Stimulated activated CD4-positive, alpha-beta T cell treated with anti-CD3 and anti-CD28 coated beads, Interleukin-4, amount 100 ng/mL, for 48 hours (primary cell): Measurements from ENCODE around the gene TFB1M.
"Not testable (repeated sequence)": the region's sequence is repeated elsewhere in the genome, so short reads cannot be mapped to it uniquely, and the experiment has no call there.

Source experiments
- DNase-seq, 2 donors: peaks; one replicate each; pipeline ENCODE4 v3.0.0-alpha.2; 2020; ENCODE audit warnings: low read depth in 2 of 2

The TFB1M gene

GRCh38 chr6:155329460-155330132 is 15.3 kb upstream of the TFB1M start:
- DNase-seq: no peak

- no peak for DNase-seq
Measured at GRCh38 chr6:155328539-155329459, 14.5 kb upstream of the TFB1M start.

- DNase-seq: no peak
Measured at GRCh38 chr6:155328074-155328538, 13.8 kb upstream of the TFB1M start.

- DNase-seq: peak; percentile 42 to 51
Measured at GRCh38 chr6:155327326-155328073, 13.2 kb upstream of the TFB1M start.

- DNase-seq: no peak
Measured at GRCh38 chr6:155325700-155326516, 11.6 kb upstream of the TFB1M start.

- no peak for DNase-seq
Measured at GRCh38 chr6:155324993-155325392, 10.7 kb upstream of the TFB1M start.

- no peak for DNase-seq
Measured at GRCh38 chr6:155324172-155324571, 9.9 kb upstream of the TFB1M start.

- no peak for DNase-seq
Measured at GRCh38 chr6:155319902-155320301, 5.6 kb upstream of the TFB1M start.

- DNase-seq: no peak
Measured at GRCh38 chr6:155317186-155317585, 2.9 kb upstream of the TFB1M start.

GRCh38 chr6:155316419-155316818 is 2.1 kb upstream of the TFB1M start:
- no peak for DNase-seq

- DNase-seq: no peak
Measured at GRCh38 chr6:155315516-155315871, 1.2 kb upstream of the TFB1M start.

GRCh38 chr6:155314773-155315515 is 660 bp upstream of the TFB1M start:
- DNase-seq: peak in 1 of 2 donors; percentile 59

GRCh38 chr6:155313602-155314091 is 637 bp downstream of the TFB1M start:
- peak in 1 of 2 donors; percentile 44 for DNase-seq

- not testable (repeated sequence) for DNase-seq
Measured at GRCh38 chr6:155312950-155313349, 1.3 kb downstream of the TFB1M start.

- DNase-seq: no peak
Measured at GRCh38 chr6:155311583-155311982, 2.7 kb downstream of the TFB1M start.

GRCh38 chr6:155311086-155311485 is 3.2 kb downstream of the TFB1M start:
- DNase-seq: no peak

- no peak for DNase-seq
Measured at GRCh38 chr6:155310596-155310995, 3.7 kb downstream of the TFB1M start.

GRCh38 chr6:155309150-155309549 is 5.1 kb downstream of the TFB1M start:
- no peak for DNase-seq

- no peak for DNase-seq
Measured at GRCh38 chr6:155306958-155307357, 7.3 kb downstream of the TFB1M start.

- DNase-seq: no peak
Measured at GRCh38 chr6:155303361-155303870, 10.9 kb downstream of the TFB1M start.
